Neuron (in vitro differentiated cells): ENCODE results near the gene PARP2.
"Not testable (repeated sequence)": the region's sequence is repeated elsewhere in the genome, so short reads cannot be mapped to it uniquely, and the experiment has no call there.

ENCODE experiments used
- H2AFZ ChIP-seq: one replicate; pipeline ENCODE4 v1.6.1; 2013; ENCODE audit warnings: low read depth, mild to moderate bottlenecking, inconsistent platforms, low read length, moderate library complexity
- H3K27me3 ChIP-seq: one replicate; pipeline ENCODE4 v1.6.1; 2013; ENCODE audit warnings: low read length; ENCODE audit not compliant: insufficient read depth
- H3K36me3 ChIP-seq: one replicate; pipeline ENCODE4 v1.6.1; 2013; ENCODE audit warnings: low read length; ENCODE audit not compliant: insufficient read depth
- H3K4me1 ChIP-seq: one replicate; pipeline ENCODE4 v1.6.1; 2013; ENCODE audit warnings: low read length; ENCODE audit not compliant: insufficient read depth
- H3K4me3 ChIP-seq: 2 replicates; pipeline ENCODE4 v1.5.1; 2013; ENCODE audit warnings: mild to moderate bottlenecking, low read length, moderate library complexity
- H3K9me3 ChIP-seq: one replicate; pipeline ENCODE4 v1.6.1; 2013; ENCODE audit warnings: low read length

The PARP2 gene

GRCh38 chr14:20358474-20358873 is 15.0 kb downstream of the PARP2 start:
- not testable (repeated sequence) for H3K9me3 ChIP-seq, H3K4me3 ChIP-seq, H2AFZ ChIP-seq, H3K4me1 ChIP-seq, H3K27me3 ChIP-seq
- peaks cover 58% of the 10 kb centered on the region for H3K36me3 ChIP-seq

GRCh38 chr14:20365928-20366327 is 22.5 kb downstream of the PARP2 start:
- Histone ChIP-seq H3K9me3 (no peaks in the 10 kb centered on the region), H3K36me3 (peaks cover 30% of the 10 kb centered on the region), H3K4me1 (no peaks in the 10 kb centered on the region), H3K4me3 (no peak overlapping the region), H2AFZ (no peak overlapping the region), H3K27me3 (no peaks in the 10 kb centered on the region)

GRCh38 chr14:20372796-20373195 is 29.4 kb downstream of the PARP2 start:
- no peaks in the 10 kb centered on the region for H3K27me3 ChIP-seq
- no peak overlapping the region for H3K4me3 ChIP-seq
- H3K9me3 ChIP-seq = no peaks in the 10 kb centered on the region
- H3K4me1 ChIP-seq = no peaks in the 10 kb centered on the region
- peaks cover 74% of the 10 kb centered on the region for H3K36me3 ChIP-seq
- no peak overlapping the region for H2AFZ ChIP-seq

GRCh38 chr14:20375471-20375870 is 32.0 kb downstream of the PARP2 start:
- Histone ChIP-seq H3K4me1 (no peaks in the 10 kb centered on the region), H3K9me3 (no peaks in the 10 kb centered on the region), H3K36me3 (peaks cover 79% of the 10 kb centered on the region), H3K27me3 (no peaks in the 10 kb centered on the region), H2AFZ (no peak overlapping the region), H3K4me3 (no peak overlapping the region)

- no peaks in the 10 kb centered on the region for H3K9me3 ChIP-seq
- H3K4me3 ChIP-seq = no peak overlapping the region
- H3K27me3 ChIP-seq = no peaks in the 10 kb centered on the region
- H2AFZ ChIP-seq = no peak overlapping the region
- H3K4me1 ChIP-seq = no peaks in the 10 kb centered on the region
- peaks cover 75% of the 10 kb centered on the region for H3K36me3 ChIP-seq
Measured at GRCh38 chr14:20376071-20376588, 32.7 kb downstream of the PARP2 start.

GRCh38 chr14:20377171-20377570 is 33.7 kb downstream of the PARP2 start:
- H3K4me1 ChIP-seq = no peaks in the 10 kb centered on the region
- H3K36me3 ChIP-seq = peaks cover 77% of the 10 kb centered on the region
- no peak overlapping the region for H3K4me3 ChIP-seq
- H3K27me3 ChIP-seq = no peaks in the 10 kb centered on the region
- H3K9me3 ChIP-seq = no peaks in the 10 kb centered on the region
- H2AFZ ChIP-seq = no peak overlapping the region

- no peaks in the 10 kb centered on the region for H3K9me3 ChIP-seq
- no peaks in the 10 kb centered on the region for H3K27me3 ChIP-seq
- no peak overlapping the region for H3K4me3 ChIP-seq
- peaks cover 78% of the 10 kb centered on the region for H3K36me3 ChIP-seq
- no peak overlapping the region for H2AFZ ChIP-seq
- no peaks in the 10 kb centered on the region for H3K4me1 ChIP-seq
Measured at GRCh38 chr14:20379743-20380142, 36.3 kb downstream of the PARP2 start.

- H3K9me3 ChIP-seq = no peaks in the 10 kb centered on the region
- H2AFZ ChIP-seq = no peak overlapping the region
- peaks cover 81% of the 10 kb centered on the region for H3K36me3 ChIP-seq
- no peak overlapping the region for H3K4me3 ChIP-seq
- H3K27me3 ChIP-seq = no peaks in the 10 kb centered on the region
- H3K4me1 ChIP-seq = no peaks in the 10 kb centered on the region
Measured at GRCh38 chr14:20380681-20381080, 37.2 kb downstream of the PARP2 start.

GRCh38 chr14:20381341-20381740 is 37.9 kb downstream of the PARP2 start:
- peaks cover 82% of the 10 kb centered on the region for H3K36me3 ChIP-seq
- no peaks in the 10 kb centered on the region for H3K27me3 ChIP-seq
- no peaks in the 10 kb centered on the region for H3K9me3 ChIP-seq
- H3K4me3 ChIP-seq = no peak overlapping the region
- no peaks in the 10 kb centered on the region for H3K4me1 ChIP-seq
- no peak overlapping the region for H2AFZ ChIP-seq

- no peaks in the 10 kb centered on the region for H3K27me3 ChIP-seq
- H3K36me3 ChIP-seq = peaks cover 80% of the 10 kb centered on the region
- no peak overlapping the region for H2AFZ ChIP-seq
Measured at GRCh38 chr14:20382526-20382925, 39.1 kb downstream of the PARP2 start.

GRCh38 chr14:20383032-20383431 is 39.6 kb downstream of the PARP2 start:
- Histone ChIP-seq H3K4me1 (no peaks in the 10 kb centered on the region), H3K4me3 (no peak overlapping the region), H3K27me3 (no peaks in the 10 kb centered on the region), H3K9me3 (no peaks in the 10 kb centered on the region), H3K36me3 (peaks cover 79% of the 10 kb centered on the region), H2AFZ (no peak overlapping the region)

More at GRCh38 chr14:20382526-20382925, 39.1 kb downstream of the PARP2 start:
- no peak overlapping the region for H3K4me3 ChIP-seq
- H3K4me1 ChIP-seq = no peaks in the 10 kb centered on the region
- no peaks in the 10 kb centered on the region for H3K9me3 ChIP-seq

- Histone ChIP-seq H3K9me3 (no peaks in the 10 kb centered on the region), H3K4me1 (no peaks in the 10 kb centered on the region), H3K27me3 (no peaks in the 10 kb centered on the region), H3K4me3 (no peak overlapping the region), H3K36me3 (peaks cover 80% of the 10 kb centered on the region), H2AFZ (no peak overlapping the region)
Measured at GRCh38 chr14:20383636-20384035, 40.2 kb downstream of the PARP2 start.

- no peaks in the 10 kb centered on the region for H3K9me3 ChIP-seq
- no peaks in the 10 kb centered on the region for H3K4me1 ChIP-seq
- no peak overlapping the region for H2AFZ ChIP-seq
- H3K36me3 ChIP-seq = peaks cover 79% of the 10 kb centered on the region
- no peak overlapping the region for H3K4me3 ChIP-seq
- H3K27me3 ChIP-seq = no peaks in the 10 kb centered on the region
Measured at GRCh38 chr14:20384321-20384720, 40.9 kb downstream of the PARP2 start.

GRCh38 chr14:20384886-20385285 is 41.5 kb downstream of the PARP2 start:
- Histone ChIP-seq H3K27me3 (no peaks in the 10 kb centered on the region), H3K36me3 (peaks cover 76% of the 10 kb centered on the region), H3K4me1 (no peaks in the 10 kb centered on the region), H3K4me3 (no peak overlapping the region), H2AFZ (no peak overlapping the region), H3K9me3 (no peaks in the 10 kb centered on the region)
